Gastrocnemius medialis (tissue), 4 donors: ENCODE measurements around the gene POC5. TPM values are rescaled to one million over a fixed set of nuclear protein-coding genes. Genes with fewer than 3 reads are reported as not detected.

ENCODE experiments used
- ATAC-seq, 2 donors: fragments of 150-250 bp; one replicate each; pipeline ENCODE4 v1.9.1; 2016
- DNase-seq, 2 donors: peaks; one replicate each; pipeline ENCODE4 v3.0.0-alpha.2; 2019
- H3K27ac ChIP-seq, 4 donors: fragments of 200-600 bp; sonication (generic); 1 replicate in 1 of 4; 2 replicates in 3 of 4; pipeline ENCODE4 v1.5.1; 2016 to 2018; ENCODE audit warnings: mild to moderate bottlenecking in 2 of 4, moderate library complexity in 1 of 4
- H3K27me3 ChIP-seq, 3 donors: fragments of 200-600 bp; sonication (generic) in 2 of 3; 1 replicate in 1 of 3; 2 replicates in 2 of 3; pipeline versions ENCODE4 v1.5.1 to v1.6.0; 2016 to 2019; ENCODE audit warnings: mild to moderate bottlenecking in 1 of 3, moderate library complexity in 1 of 3
- H3K36me3 ChIP-seq, 2 donors: fragments of 200-600 bp; sonication (generic) in 1 of 2; one replicate each; pipeline ENCODE4 v1.5.1; 2017 to 2018
- H3K4me1 ChIP-seq, 2 donors: fragments of 200-600 bp; sonication (generic) in 1 of 2; one replicate each; pipeline ENCODE4 v1.5.1; 2016 to 2017; ENCODE audit warnings: mild to moderate bottlenecking in 2 of 2
- H3K4me3 ChIP-seq, 4 donors: fragments of 200-600 bp; sonication (generic) in 3 of 4; 1 replicate in 1 of 4; 2 replicates in 3 of 4; pipeline ENCODE4 v1.5.1; 2016 to 2019; ENCODE audit warnings: mild to moderate bottlenecking in 2 of 4
- H3K9me3 ChIP-seq, 3 donors: fragments of 200-600 bp; sonication (generic) in 2 of 3; 1 replicate in 1 of 3; 2 replicates in 2 of 3; pipeline ENCODE4 v1.5.1; 2016 to 2019
- CTCF ChIP-seq, 5 experiments: fragments of 450-650 bp in 3 of 5; fragments of 200-600 bp in 2 of 5; sonication (generic) in 2 of 5; IDR thresholded peaks in 4 of 5; conservative IDR thresholded peaks in 1 of 5; 1 replicate in 4 of 5; 2 replicates in 1 of 5; pipeline ENCODE4 v1.5.1; 2016 to 2019; ENCODE audit warnings: antibody characterized with exemption in 5 of 5, mild to moderate bottlenecking in 3 of 5, moderate library complexity in 3 of 5
- POLR2A ChIP-seq, 2 donors: fragments of 450-650 bp; IDR thresholded peaks; one replicate each; pipeline ENCODE4 v1.6.1; 2017; ENCODE audit warnings: antibody characterized with exemption in 2 of 2, mild to moderate bottlenecking in 2 of 2, moderate library complexity in 2 of 2
- in situ Hi-C, 4 donors: fragments of 200-750 bp; cut with MboI; loops; one replicate each; pipeline versions ENCODE4 v1.15.0 to v1.8.0; 2017; ENCODE audit warnings: low sequenced_read_pairs in 4 of 4
- intact Hi-C: fragments of 100-400 bp; cut with DNase I; formaldehyde crosslinking; loops from one replicate; pipeline ENCODE4 v1.15.1; 2023; ENCODE audit warnings: low total_unique reads
- total RNA-seq, 4 donors: library from RNA; depleted of rRNA; stranded (reverse); fragments of >200 nt; gene quantifications; one replicate each; pipeline versions ENCODE4 v1.1.0 to v1.2.3, GENCODE V29; 2016

Gene POC5
- total RNA-seq, 4 donors from 2014 or later, result 4.1 to 7.3 (median 5.4) TPM

- Histone ChIP-seq H3K4me1 (no peaks in the 10 kb centered on the region), H3K4me3 (no peak overlapping the region), H3K27me3 (no peaks in the 10 kb centered on the region), H3K9me3 (no peaks in the 10 kb centered on the region), H3K27ac (no peak overlapping the region), H3K36me3 (peaks cover 0 to 2% of the 10 kb centered on the region in 2 donors)
- TF ChIP-seq CTCF (IDR thresholded peaks at IDR 0.05 in 4 of 5, conservative IDR thresholded peaks at IDR 0.05 in 1 of 5), result no peak
- TF ChIP-seq POLR2A (IDR thresholded peaks at IDR 0.05), result no peak
- no peak for ATAC-seq
- DNase-seq, result no peak
- intact Hi-C loops, result no loop called here
- in situ Hi-C loops, result loop anchor here in 1 of 4 donors (25.0 kb wide), 1 partner anchor 430 kb away; the partner anchor contains the start of gene ANKRD31
Measured at GRCh38 chr5:75667586-75667985, 49.7 kb downstream of the POC5 start.

- TF ChIP-seq POLR2A (IDR thresholded peaks at IDR 0.05), result no peak
- no peak for TF ChIP-seq CTCF (IDR thresholded peaks at IDR 0.05 in 4 of 5, conservative IDR thresholded peaks at IDR 0.05 in 1 of 5)
- in situ Hi-C loops, result loop anchor here in 1 of 4 donors (25.0 kb wide), 1 partner anchor 430 kb away; the partner anchor contains the start of gene ANKRD31
- H3K27me3 ChIP-seq, result no peaks in the 10 kb centered on the region
Measured at GRCh38 chr5:75666801-75667200, 50.4 kb downstream of the POC5 start.

GRCh38 chr5:75664979-75665378, 52.3 kb downstream of the POC5 start:
- TF ChIP-seq CTCF (IDR thresholded peaks at IDR 0.05 in 4 of 5, conservative IDR thresholded peaks at IDR 0.05 in 1 of 5) (no peak), POLR2A (IDR thresholded peaks at IDR 0.05) (no peak)
- Histone ChIP-seq H3K27me3 (no peaks in the 10 kb centered on the region), H3K36me3 (no peaks in the 10 kb centered on the region), H3K4me3 (no peak overlapping the region), H3K4me1 (no peaks in the 10 kb centered on the region), H3K27ac (no peak overlapping the region), H3K9me3 (no peaks in the 10 kb centered on the region)
- no peak for ATAC-seq
- intact Hi-C loops (no loop called here), in situ Hi-C loops (loop anchor here in 1 of 4 donors (25.0 kb wide), 1 partner anchor 428 kb away; the partner anchor contains the start of gene ANKRD31)
- DNase-seq, result no peak

More at GRCh38 chr5:75666801-75667200, 50.4 kb downstream of the POC5 start:
- no peak for DNase-seq
- intact Hi-C loops, result no loop called here
- no peak for ATAC-seq
- no peaks in the 10 kb centered on the region for H3K9me3 ChIP-seq
- H3K27ac ChIP-seq, result no peak overlapping the region
- no peaks in the 10 kb centered on the region for H3K4me1 ChIP-seq
- no peaks in the 10 kb centered on the region for H3K36me3 ChIP-seq
- no peak overlapping the region for H3K4me3 ChIP-seq

GRCh38 chr5:75663579-75664284, 53.5 kb downstream of the POC5 start:
- no peak overlapping the region for H3K4me3 ChIP-seq
- DNase-seq, result no peak
- no peak overlapping the region for H3K27ac ChIP-seq
- no peaks in the 10 kb centered on the region for H3K4me1 ChIP-seq
- no peaks in the 10 kb centered on the region for H3K36me3 ChIP-seq
- intact Hi-C loops, result no loop called here
- in situ Hi-C loops, result loop anchor here in 1 of 4 donors (25.0 kb wide), 1 partner anchor 426 kb away; the partner anchor contains the start of gene ANKRD31
- no peak for ATAC-seq
- TF ChIP-seq CTCF (IDR thresholded peaks at IDR 0.05 in 4 of 5, conservative IDR thresholded peaks at IDR 0.05 in 1 of 5) (no peak), POLR2A (IDR thresholded peaks at IDR 0.05) (no peak)
- no peaks in the 10 kb centered on the region for H3K27me3 ChIP-seq
- H3K9me3 ChIP-seq, result no peaks in the 10 kb centered on the region
